T-helper 1 cell (primary cell): ENCODE data around the gene ARMH1.
"Not testable (repeated sequence)": the region's sequence is repeated elsewhere in the genome, so short reads cannot be mapped to it uniquely, and the experiment has no call there.

Experiments used
- DNase-seq, 5 donors: peaks; one replicate each; pipeline ENCODE4 v3.0.0-alpha.2; 2012 to 2020

ARMH1 gene

DNA sequence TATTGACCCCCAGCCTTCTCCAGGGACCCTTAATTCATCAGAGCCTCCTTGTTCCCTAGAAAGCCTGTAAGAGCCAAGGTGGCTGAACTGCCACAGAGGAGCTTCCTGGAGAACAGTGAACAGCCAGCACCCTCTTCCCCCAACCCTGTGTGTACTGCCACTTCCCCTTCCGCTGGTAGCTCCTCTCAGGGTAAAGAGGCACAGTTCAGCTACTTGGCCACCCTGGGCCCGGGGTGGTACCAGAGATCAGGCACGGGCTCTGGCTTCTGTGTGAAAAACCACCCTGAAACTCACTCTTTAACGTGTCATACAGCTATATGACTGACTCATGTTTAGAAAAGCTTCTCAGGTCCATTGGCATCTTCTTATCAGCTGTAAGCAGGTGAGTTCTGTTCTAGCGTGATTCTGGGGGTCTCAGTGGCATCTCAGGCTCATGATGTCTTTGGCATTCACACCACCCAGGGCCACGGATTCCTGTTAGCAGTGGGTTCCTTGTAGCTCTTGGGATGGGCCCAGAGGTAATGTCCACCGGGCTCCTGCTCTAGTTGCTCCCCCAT, 22.4 kb downstream of the ARMH1 start:
- DNase-seq: peak in 1 of 5 donors; percentile 65

DNA sequence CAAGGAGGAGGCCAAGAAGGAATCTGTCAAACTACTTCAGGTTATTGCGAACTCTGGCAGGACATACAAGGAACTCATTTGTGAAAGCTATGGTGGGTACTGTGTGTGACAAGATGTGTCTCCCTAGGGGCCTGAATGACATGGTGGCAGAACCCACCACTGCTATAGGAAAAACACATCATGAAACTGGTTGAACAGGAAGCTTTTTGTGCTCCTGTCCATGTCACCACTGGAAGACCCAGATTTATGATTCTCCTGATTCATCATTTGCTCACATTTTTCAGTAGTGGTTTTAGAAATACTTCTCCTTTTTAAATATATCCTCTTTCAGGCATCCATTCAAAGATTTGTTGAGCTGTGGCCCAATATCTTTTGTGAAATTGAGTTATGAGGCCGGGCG, 23.6 kb downstream of the ARMH1 start:
- DNase-seq: no peak

DNA sequence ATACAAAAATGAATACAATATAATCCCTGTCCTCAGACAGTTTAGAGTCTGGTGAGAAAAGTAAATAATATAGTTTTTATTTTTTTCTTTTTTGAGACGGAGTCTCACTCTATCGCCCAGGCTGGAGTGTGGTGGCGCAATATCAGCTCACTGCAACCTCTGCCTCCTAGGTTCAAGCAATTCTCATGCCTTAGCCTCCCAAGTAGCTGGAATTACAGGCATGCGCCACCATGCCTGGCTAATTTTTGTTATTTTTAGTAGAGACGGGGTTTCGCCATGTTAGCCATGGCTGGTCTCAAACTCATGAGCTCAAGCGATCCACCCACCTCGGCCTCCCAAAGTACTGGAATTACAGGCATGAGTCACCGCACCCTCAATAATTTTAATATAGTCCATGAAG, 24.9 kb downstream of the ARMH1 start:
- DNase-seq: not testable (repeated sequence)

DNA sequence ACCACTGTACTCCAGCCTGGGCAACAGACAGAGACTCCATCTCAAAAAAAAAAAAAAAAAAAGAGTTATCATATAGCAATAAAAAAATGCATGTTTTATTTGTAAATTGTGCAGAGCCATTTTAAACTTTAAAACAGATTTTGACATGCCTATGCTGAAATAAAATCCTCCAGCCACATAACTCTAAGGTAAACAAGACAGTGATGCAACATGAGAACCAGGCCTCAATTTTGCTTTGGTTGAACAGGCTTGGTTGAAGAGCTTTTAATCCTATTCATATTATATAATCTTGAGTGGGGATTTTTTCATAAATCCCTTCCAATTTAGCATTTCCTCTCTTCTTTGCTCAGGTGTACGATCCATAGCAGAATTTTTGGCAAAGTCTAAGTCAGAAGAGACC, 26.1 kb downstream of the ARMH1 start:
- DNase-seq: no peak

GRCh38 chr1:44701141-44701573, 26.6 kb downstream of the ARMH1 start:
- DNase-seq: no peak

DNA sequence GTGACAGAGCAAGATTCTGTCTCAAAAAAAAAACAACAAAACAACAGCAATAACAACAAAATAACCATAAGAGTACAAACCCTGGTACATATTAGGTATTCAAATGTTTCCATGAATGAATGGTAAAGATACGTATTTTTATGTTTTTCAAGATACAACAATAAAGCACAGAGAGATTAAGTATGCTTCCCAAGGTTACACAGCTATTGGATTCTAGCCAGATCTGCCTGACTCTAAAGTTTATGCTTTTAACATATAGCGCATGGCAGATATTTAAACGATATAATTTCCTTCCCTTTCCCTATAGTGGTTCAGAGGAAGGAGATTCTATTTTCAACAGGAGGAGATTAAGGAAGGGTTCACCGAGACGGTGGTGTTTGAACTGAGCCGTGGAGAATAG, 31.0 kb downstream of the ARMH1 start:
- no peak for DNase-seq

DNA sequence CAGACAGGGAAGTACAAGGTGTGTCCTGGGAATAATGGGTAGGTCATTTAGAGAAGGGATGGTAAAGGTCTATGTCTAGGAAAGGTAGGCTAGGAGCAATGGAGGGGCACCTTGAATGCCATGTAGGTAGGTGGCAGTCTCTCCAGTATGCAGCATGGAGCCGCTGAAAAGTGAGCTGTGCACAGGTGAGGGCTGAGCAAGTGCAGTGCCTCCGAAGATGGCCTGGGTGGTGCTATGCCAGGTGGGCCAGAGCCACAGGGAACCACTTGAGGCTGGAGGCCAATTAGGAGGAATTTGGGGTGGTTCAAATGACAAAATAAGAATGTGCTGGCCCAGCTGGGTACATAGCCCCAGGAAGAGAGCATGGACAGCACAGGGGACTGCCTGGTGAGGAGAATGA, 31.4 kb downstream of the ARMH1 start:
- no peak for DNase-seq

- no peak for DNase-seq
Observed at GRCh38 chr1:44707112-44707881, 32.8 kb downstream of the ARMH1 start.

DNA sequence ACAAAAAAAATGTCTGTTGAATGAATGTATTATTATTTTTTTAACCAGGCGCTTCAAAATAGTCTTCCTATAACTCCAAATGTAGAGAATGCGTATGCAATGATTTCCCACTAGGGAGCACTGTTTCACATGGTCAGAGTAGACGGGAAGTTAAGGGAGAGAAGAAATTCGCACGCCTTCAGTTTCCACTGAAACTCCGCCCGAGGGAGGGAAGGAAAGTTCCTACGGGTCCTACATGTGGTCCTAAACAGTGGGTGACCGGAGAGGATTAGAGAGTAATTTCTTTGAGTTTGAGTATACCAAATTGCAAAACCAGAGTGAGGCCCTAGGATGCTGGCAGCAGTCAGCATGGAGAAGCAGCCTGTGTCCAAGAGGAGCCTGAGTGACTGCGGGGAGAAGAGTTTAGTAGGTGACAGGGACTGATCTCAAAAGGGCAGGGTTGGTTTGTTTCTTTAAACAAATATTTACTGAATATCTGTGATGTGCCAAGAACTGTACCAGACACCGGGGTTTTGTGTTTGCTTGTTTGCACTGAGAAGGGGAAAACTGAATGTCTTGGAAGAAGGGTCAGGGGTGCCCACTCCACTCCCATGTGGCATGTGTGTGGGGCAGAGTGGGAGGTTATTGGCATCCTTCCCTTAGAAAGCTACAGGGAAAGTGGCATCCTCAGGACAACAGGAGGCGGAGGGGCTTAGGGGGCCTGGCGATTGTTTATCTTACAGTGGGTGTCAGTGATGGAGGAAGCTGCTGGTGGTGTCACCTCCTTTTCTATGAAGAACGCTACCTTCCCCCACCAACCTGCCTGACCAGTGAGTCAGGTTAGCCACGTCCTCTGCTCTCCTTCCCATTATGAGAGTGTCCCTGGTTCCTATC, 33.7 kb downstream of the ARMH1 start:
- DNase-seq: peak in 1 of 5 donors; percentile 37

- no peak for DNase-seq
Observed at GRCh38 chr1:44713321-44713781, 38.8 kb downstream of the ARMH1 start.

- DNase-seq: no peak
Observed at GRCh38 chr1:44714532-44714931, 40.0 kb downstream of the ARMH1 start.

DNA sequence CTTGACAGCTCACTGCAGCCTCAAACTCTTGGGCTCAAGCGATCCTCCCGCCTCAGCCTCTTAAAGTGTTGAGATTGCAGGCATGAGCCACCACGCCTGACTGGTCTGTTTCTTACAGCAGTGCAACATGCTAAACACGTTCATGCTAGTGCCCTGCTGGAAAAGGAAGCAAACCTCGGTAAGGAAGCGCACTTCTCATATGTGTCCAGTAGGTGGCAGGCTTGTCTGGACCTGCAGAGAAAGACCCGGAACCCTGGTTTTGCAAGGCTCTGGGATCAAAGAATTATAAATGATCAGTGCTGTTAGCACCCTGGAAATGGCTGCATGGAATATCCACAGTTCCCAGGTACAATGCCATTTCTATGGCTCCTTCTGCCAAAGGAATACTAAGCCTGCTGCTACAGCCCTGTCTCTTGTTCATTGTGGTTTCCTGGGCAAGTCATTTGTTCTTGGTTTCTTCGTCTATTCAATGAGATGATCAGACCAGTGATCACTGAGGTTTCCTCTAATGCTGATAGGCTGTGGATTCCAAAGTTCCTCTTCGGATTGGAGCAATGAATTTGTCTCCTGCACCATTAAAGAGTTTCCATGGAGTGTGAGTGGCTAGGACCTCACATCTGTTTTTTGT, 40.5 kb downstream of the ARMH1 start:
- peak in 4 of 5 donors; percentile 47 to 76 (median 56) for DNase-seq

DNA sequence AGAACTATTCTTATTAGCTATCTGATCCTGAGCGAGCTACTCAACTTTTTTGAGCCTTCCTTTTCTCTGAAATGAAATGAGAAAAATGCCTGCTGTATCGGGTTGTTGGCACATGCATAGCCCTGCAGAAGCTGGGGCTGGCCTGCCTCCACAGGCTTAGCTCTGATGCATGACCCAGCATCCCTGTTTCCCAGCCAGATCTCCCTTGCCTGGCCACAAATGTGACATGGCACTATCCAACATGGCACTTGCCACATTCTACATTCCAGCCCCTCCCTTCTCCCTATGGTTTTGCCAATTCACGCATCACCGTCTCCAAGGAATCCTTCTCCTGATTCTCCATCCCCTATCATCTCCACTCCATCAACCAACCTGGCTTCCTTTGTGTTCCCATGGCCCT, 42.6 kb downstream of the ARMH1 start:
- DNase-seq: no peak

GRCh38 chr1:44717653-44718052, 43.1 kb downstream of the ARMH1 start:
- DNase-seq: no peak

DNA sequence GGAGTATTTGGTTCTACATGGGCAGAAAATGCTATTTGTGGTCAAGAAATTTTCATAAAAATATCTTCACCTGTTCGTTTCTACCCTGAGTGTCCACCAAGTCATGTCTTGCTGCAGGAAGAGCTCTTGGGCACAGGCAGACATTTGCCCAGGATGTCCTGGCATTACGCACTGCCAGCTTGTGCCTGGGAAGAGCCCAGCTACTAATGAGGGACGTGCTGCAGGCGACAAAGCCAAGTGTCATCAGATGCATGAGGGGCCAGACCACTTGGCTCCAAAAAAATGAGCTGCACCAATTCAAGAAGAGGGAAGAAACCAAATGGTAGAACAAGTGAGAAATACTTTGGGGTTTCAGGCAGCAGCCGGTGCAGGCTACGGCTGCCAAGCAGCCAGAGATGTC, 43.6 kb downstream of the ARMH1 start:
- DNase-seq: no peak

GRCh38 chr1:44719318-44719717, 44.8 kb downstream of the ARMH1 start:
- no peak for DNase-seq

- DNase-seq: no peak
Observed at GRCh38 chr1:44720281-44720680, 45.8 kb downstream of the ARMH1 start.

DNA sequence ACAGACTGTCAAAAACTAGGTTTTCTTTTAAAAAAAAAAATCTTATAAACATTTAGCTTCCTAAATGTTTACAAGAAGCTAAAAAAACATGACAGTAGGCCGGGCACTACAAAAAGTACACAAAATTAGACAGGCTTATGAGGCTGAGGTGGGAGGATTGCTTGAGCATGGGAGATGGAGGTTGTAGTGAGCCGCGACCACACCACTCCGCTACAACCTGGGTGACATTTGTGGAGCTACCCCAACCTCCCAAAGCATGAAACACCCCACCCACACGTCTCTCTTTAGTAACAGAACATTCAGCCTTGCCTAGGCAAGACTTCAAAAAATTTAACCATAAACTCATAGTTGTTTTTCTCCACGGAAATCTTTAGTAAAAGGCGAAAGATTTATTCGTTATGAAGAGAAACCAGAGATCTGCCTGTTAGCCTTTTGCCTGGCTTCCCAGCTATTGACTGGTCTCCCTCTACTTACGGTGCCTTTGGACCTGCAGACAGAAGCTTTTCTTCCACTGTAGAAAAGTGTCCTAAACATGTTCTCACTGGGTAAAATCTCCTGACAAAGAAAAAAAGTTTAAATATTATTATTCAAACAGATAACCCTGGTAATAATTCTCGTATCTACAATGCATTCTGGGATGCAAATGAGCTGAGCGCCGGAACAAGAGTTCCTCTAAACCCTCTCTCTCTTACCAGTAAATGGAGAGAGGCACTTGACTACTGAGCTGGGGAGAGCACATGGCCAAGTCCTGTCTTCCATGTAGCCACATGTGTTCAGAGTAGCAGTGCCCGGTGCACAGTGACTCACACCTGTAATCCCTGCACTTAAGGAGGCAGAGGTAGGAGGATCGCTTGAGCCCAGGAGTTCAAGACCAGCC, 47.2 kb downstream of the ARMH1 start:
- peak in 4 of 5 donors; percentile 44 to 97 (median 50) for DNase-seq

DNA sequence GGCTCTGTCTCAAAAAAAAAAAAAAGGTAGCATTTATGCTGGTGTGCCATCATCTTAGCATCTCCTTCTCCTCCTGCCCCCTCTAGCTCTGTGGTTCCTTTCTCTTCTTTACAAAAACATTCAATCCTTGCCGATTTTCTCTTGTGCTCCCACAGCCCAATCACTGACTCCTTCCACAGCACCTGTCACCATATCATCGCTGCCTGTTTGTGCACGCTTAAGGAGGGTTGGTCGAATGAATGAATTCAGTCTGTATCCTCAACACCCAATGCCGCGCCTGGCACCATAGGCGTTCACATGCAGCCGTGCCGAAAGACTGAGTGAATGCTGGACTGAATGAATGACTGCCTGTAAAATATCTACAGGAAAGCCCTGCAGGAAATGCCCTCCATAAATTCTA, 48.5 kb downstream of the ARMH1 start:
- DNase-seq: peak in 1 of 5 donors; percentile 32

DNA sequence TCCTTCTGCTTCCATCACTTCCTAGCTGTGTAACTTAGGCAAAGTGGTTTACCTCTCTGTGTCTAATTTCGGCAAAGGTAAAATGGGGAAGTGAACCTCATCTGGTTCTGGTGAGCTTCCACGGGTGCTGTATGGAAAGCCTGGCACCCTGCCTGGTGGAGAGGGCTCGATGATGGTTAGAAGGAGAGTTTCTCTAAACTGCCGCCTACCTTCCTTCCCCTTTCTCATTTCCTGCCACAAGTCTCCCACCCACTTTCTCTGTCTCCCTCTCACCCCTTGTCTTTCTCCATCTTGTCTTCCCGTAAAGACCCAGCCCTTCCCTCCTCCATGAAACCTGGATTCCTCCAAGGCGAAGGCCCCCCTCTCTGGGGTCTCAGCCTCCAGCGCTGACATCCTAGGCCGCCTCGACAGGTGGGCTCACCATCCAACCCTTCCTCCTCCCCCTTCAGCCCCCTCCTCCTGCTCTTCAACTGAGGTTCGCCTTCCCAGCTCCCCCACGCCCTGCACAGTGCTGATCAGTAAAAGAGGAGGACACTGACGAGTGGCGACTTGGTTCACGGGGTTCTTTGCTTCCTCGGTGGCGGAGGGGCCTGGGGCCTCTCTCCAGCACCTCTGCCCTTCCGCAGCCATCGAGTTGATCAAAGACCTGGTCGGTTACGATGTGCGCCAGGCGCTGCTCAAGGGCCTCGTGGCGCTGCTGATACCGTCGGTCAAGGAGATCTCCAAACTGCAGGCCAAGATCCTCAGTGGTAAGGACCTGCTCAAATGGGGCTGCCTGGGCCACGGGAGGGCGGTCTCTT, 49.2 kb downstream of the ARMH1 start:
- peak in 1 of 5 donors; percentile 40 for DNase-seq
